Inflammatory macrophage treated with lipopolysaccharide for 4 hours (primary cell): ENCODE data around the gene PARP4.
"Not testable (repeated sequence)": the region's sequence is repeated elsewhere in the genome, so short reads cannot be mapped to it uniquely, and the experiment has no call there.

Experiments
- DNase-seq: peaks from one replicate; pipeline ENCODE4 v3.0.0-alpha.2; 2020

PARP4 gene

DNA sequence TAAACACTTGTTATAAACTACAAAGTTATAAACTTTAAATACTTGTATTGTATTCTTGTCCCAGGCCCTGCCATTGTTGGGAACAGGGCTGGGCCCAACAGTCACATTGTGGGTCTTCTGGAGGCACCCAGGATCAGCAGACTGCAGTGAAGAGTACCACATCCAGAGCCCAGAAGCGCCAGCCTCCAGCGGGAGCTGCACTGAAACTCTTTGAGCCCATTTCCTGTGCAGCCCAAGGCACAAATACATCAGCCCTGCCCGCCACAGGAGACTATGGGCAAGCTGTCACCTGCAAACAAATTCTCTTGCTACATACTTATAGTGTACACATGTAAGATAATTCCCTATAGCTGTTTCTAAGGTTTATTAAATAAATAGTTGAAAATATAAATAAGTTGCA lies 86.5 kb downstream of the PARP4 start:
- DNase-seq = not testable (repeated sequence)

DNA sequence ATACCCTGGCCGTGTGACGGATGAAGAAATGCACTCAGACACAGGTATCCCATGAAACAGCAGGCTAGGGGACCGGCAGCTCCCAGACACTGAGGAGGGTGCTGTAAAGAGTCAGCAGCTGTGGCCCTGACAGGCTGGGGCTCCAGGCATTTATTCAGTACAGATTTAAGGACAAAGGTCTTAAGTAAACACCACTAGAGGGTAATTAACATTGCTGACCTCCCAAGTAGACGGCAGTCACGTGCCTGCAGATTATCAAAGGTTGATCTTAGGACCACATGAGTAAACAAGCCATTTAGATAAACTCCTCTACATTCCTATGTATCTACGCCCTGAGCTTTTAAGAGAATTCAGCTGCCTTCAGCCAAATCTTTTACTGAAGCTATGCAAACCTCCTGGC lies 92.9 kb downstream of the PARP4 start:
- DNase-seq = not testable (repeated sequence)

DNA sequence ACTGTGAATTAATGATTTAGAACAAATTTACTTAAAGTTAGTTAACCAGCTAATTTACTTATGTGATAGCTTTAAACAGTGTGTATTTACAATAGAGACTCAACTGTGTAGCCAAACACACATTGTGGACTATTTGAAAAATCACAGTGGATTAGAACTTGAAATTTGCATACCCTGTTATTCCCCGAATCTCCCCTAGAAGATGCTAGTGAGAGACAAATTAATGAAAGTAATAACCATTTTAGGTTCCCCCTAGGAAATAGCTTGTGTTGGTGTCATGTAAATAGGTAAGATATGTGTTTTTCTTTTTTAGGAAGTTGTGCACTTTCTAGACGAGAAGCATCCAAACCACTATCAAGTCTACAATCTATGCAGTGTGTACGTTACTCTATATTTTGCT lies 104.7 kb downstream of the PARP4 start:
- no peak for DNase-seq

DNA sequence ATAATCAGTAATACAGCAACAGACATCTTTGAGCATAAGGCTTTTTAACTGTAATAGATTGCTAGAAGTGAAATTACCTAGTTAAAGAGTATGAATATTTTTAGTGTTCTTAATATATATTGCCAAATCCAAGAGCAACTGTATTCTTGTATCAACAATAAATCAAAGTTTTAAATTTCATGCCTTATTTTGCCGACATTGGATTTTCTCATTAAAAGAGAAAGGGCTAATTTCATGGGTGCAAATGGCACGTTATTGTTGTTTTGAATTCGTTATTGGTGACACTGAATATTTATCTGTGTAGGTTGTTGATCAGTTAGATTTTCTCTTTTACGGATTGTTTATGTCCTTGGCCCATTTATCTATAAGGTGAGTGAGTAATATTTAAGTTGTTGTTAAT lies 106.1 kb downstream of the PARP4 start:
- DNase-seq = no peak

DNA sequence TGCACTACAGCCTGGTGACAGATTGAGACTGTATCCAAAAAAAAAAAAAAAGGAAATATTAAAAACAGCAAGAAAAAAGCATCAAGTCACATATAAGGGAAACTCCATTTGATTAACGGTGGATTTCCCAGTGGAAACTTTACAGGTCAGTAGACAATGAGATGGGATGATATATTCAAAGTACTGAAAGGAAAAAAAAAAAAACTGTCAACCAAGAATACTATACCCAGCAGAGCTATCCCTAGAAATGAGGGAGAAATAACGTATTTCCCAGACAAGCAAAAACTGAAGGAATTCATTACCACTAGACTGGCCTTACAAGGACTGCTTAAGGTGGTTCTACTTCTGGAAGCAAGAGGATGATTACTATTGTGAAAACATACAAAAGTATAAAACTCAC lies 115.8 kb downstream of the PARP4 start:
- DNase-seq = no peak

DNA sequence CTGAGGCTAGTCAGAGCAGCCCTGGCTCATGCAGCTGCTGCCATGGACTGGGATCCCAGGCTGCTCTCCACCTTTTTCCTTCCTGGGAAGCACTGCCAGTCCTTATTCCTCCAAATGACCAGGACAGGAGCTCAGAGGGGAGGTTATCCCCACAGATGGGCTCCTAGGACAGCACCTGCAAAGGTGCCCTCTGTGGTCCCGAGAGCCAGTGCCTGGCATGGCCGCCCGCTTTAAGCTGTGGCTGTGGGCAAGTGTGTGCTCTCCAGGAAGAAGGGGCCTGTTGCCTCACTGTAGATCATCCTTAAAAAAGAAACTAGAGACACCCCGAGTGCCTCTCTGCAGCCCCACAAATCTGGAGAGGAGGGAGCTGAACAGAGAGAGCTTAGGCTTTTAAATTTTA lies 119.6 kb downstream of the PARP4 start:
- no peak for DNase-seq

DNA sequence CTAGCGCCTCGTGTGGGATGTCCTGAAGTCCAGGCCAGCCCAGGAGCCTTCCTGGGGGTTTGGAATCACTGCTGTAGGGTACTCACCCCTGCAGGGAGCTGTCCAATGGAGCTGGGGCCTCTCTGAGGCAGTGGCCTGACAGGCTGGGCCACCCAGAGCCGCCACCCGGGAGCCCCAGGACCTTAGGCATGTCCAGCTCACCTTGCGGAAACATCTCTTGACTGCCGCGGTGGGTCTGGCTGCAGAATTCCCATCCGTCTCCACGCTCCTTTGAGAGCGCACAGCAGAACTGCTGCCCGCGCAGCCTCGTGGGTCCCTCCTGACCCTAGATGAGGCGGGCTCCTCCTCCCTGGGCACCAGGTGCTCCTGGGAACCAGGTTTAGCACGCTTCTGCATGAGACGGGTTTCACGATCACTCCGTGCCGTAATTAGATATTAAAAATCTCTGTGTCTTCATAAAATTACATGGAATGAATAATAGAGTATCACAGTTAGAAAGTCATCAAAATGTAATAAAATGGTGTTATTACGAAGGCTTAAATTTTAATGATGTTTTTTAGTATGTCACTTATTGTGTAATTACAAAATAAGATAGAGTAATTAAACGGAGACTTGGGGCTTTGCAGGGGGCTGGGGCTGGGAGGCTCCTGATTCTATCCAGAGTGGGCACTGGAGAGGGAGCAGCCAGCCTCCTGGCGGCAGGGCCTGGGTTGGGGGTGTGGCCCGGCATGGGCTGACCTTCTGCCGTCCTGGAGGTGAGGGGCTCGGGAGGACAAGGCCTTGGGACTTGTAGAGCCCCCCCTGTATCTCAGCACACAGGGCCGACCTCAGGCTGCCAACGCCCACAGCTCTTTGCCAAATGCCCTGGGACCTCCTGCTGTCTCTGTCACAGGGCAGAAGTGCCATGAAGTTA lies 120.6 kb downstream of the PARP4 start:
- DNase-seq = not testable (repeated sequence)

DNA sequence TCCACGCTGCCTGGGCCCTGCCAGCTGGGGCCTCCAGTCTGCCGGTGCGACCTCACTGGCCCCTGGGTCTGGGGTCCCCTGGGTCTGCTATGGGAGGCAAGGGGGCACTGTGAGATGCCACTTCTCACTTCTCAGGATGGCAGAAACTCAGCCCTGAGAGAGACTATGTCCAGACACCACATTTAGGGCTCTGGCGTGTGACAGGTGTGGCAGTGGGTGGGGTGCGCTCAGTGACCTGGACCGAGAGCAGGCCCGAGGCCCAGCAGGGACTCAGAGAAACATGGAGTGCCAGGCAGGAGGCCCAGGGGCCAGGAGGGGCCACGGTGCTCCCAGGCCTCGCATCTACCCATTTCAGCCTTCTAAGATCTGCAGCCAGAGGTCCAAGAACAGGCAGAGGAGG lies 121.8 kb downstream of the PARP4 start:
- DNase-seq = not testable (repeated sequence)

DNA sequence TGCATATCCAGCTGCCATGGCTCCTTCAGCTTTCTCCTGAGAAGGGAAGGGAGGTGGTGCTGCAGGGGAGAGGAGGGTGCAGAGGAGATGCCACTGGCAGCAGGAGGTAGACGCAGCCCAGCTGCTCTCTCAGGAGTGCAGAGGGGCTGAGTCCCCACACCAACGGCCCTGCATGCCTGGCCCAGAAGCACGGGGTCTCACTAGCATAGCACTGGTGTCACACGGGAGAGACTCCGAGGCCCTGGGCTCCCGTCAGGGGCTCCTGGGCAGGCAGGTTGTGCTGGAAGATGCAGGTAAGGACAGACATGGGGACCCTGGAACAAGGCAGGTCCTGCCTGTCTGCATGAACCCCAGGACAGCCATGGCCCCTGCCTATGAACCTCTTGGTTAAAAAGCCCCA lies 123.1 kb downstream of the PARP4 start:
- no peak for DNase-seq

DNA sequence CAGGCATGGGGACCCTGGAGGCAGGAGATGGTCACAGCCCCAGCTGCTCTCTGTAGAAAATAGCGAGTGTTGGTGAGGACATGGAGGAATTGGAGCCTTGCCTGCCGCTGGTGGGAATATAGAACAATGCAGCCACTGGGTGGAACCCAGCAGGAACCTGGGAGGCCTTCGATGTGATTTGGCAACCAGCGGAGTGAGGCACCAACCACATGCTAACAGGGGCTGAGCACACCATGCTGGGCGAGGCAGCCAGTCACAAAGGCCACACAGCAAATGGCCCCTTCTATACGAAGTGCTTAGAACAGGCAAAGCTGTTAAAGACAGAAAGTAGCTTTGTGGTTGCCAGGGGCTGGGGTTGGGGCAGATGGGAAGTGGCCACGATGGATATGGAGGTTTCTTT lies 123.8 kb downstream of the PARP4 start:
- DNase-seq = not testable (repeated sequence)

DNA sequence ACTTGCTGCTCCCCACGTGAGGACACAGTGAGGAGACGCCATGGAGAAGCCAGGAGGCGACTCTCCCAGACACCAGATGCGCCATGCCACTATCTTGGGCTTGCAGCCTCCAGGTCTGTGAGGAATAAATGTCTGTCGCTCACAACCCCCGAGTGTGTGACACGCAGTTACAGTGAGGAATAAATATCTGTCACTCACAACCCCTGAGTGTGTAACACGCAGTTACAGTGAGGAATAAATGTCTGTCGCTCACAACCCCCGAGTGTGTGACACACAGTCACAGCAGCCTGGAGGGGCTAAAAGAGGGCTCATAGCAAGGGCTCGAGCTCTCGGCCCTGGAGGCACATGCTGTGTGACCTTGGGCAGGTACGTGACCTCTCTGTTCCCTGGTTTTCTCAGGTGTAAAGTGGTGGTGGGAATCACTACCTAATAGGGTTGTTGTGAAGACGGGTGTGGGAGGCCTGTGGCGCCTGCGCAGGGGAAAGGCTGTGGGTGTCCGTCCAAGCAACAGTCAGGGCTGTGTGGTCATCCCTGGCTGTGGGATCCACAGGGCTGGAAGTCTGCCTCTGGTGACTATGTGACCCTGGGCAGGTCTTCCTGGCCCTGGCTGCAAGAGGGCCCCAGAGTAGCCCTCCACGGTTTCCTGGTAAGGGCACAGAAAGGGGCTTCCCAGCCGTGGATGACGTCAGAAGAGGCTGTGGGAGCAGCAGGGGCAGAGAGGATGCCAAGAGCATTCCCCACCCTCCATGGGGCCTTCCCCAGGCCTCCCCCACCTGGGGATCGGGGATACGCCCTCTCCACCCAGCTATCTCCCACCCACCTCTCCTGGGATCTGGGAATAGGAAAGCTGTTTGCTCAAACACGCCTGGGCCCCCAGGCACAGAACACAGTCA lies 125.5 kb downstream of the PARP4 start:
- no peak for DNase-seq

DNA sequence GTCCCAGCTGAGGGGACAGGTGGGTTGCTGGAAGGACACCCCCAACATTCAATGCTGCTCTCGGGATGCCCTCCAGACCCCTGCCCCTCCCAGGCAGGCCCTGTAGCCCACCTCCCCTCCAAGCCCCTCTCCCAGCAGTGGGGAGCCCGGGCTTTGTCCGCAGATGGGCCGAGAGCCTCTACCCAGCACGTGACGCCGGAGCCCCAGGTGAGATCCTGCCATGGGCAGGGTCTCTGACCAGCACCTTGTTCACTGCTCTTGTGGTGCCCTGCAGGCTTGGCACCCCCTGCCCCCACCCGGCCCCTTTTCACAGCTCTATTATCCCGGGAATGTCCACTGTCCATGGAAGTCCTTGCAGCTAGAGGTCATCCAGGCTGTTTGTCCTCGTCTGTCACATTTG lies 126.7 kb downstream of the PARP4 start:
- DNase-seq = no peak

DNA sequence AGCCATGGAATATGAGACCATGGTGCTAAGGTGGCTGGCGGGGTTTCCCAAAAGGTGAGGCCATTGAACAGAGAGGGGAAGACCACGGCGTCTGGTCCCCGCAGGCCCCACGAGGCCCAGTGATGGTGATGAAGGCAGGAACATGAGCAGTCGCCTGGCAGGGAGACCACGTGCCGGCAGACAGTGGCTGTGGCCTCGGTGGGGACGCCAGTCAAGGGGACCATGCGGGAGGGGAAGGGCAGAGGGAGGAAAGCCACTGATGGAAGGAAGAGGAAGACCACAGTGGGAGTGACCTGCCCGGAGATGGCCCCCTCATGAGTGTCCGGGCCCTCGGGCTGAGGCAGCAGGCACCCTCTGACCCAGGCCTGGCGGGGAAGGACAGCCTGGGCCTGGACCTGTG lies 127.6 kb downstream of the PARP4 start:
- DNase-seq = not testable (repeated sequence)

DNA sequence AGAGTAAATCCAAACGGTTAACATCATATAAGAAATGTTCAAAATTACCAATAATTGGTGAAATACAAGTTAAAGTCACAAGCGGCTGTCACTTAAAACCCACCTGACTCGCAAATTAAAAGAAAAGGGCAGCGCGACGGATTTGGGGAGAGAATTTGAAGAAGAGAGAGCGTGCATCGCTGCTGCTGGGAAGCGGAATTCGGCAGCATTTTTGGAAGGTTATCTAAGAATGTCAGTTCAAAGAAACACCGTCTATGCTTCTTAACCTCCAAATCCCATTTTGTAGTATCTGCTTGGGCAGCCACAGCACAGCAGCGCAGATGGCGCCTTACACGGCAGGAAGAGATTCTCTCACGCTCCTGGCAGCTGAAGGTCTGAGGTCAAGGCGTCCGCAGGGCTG lies 128.5 kb downstream of the PARP4 start:
- not testable (repeated sequence) for DNase-seq

DNA sequence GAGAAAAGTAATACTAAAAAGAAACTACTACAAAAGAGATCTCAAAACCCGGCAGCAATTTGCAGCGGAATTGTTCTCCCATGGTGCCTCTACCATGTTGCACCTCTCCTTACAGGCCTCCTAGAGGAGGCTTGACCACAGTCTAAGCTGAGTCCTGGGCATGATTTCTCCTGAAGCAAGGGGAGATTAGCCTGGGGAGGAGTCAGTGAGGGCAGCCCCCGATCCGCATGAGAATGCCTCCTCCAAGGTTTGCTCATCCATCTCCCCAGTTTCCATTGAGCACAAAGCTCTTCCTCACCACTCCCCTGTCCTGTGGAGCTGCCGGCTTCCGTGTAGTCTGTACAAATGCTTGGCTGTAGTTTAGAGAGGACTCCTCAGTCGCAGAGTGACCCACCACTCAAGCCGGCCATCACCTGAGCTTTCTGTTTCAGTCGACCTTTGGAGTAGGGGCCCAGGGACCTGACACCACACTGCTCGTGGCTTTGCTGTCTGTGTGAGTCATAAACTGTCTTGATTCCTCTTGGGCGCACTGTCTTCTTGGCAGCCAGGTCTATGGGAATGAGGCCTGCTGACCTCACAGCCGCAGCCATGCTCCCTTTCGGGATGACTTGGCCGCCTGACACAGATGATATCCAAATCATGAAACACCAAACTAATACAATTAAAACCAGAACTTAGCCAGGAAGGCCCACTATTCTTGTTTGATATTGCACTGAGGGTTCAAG lies 130.9 kb downstream of the PARP4 start:
- DNase-seq = no peak

DNA sequence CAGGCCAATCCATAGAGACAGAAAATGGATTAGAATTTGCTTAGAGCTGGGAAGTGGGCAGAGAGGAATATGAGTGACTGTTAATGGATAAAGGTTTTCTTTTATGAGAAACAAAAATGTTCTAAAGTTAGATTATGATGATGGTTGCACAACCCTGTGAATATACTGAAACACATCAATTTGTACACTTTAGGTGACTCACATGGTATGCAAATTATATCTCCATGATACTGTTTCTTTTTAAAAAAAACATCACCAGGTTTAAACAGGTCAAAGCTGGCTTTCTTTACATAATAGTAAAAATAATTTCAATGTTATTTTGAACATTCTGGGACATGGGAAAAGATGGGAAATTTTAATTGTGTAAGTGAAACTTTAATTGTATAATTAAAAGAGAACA lies 131.7 kb downstream of the PARP4 start:
- DNase-seq = not testable (repeated sequence)

DNA sequence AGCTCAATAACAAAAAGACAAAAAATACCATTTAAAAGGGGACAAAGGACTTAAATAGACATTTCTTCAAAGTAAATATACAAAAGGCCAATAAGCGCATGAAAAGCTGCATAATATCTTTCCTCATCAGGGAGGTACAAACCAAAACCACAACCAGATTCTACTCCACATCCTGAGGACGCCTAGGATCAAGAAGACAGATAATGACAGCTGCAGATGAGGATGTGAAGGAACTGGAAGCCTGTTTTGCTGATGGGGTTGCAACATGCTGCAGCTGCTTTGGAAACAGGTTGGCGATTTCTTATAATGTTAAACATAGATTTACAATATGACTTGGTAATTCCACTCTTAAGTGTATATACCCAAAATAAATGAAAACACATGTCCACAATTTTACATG lies 132.4 kb downstream of the PARP4 start:
- DNase-seq = not testable (repeated sequence)

DNA sequence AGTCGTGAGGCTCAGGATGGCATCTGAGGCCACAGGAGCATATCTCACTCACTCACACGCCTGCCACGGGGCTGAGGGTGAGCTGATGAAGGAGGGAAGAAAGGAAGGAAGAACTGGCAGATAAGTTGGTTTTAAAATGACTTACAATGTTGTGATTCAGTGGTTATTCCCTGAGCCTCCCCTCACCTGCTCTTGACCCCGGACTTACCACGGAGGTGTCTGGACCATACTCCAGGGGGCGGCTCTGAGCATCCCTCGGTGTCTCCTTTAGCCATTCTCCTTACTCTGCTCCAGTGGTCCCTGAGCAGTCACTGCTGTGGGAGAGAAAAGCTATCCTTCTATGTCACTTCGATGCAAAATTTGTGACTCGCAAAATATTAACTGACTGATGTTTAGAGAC lies 141.3 kb downstream of the PARP4 start:
- not testable (repeated sequence) for DNase-seq
